Natural killer cell (primary cell): ENCODE measurements around the gene GSX2. TPM values are rescaled to one million over a fixed set of nuclear protein-coding genes. Genes with fewer than 3 reads are reported as not detected.
"Not testable (repeated sequence)": the region's sequence is repeated elsewhere in the genome, so short reads cannot be mapped to it uniquely, and the experiment has no call there.

Experiments
- ATAC-seq, 3 donors: fragments of 150-1000 bp in 2 of 3; fragments of 200-7000 bp in 1 of 3; cut with Tn5 transposase; 1 replicate in 1 of 3; 2 replicates in 2 of 3; pipeline ENCODE4 v1.10.0; 2021; ENCODE audit warnings: mild to moderate bottlenecking in 2 of 3, moderate library complexity in 2 of 3
- DNase-seq, 2 donors: peaks; one replicate each; pipeline versions ENCODE4 v3.0.0 to v3.0.0-alpha.2; 2013 to 2021; ENCODE audit warnings: mixed read lengths in 1 of 2
- H3K27ac ChIP-seq: one replicate; pipeline ENCODE4 v1.5.1; 2013; ENCODE audit warnings: mild to moderate bottlenecking, low read length
- H3K27me3 ChIP-seq: one replicate; pipeline ENCODE4 v1.6.1; 2013; ENCODE audit warnings: low read length; ENCODE audit not compliant: control insufficient read depth, insufficient read depth
- H3K36me3 ChIP-seq: one replicate; pipeline ENCODE4 v1.6.1; 2013; ENCODE audit warnings: low read length; ENCODE audit not compliant: control insufficient read depth, insufficient read depth
- H3K4me1 ChIP-seq: one replicate; pipeline ENCODE4 v1.6.1; 2013; ENCODE audit warnings: low read length; ENCODE audit not compliant: control insufficient read depth, insufficient read depth
- H3K4me3 ChIP-seq: one replicate; pipeline ENCODE4 v1.5.1; 2013; ENCODE audit warnings: low read length
- H3K9me3 ChIP-seq: one replicate; pipeline ENCODE4 v1.6.1; 2013; ENCODE audit warnings: low read length; ENCODE audit not compliant: control insufficient read depth, insufficient read depth
- H3K27ac Mint-ChIP-seq, 2 donors: one replicate each; pipeline ENCODE4 v1.8.0; 2022; ENCODE audit warnings: mild to moderate bottlenecking in 2 of 2, mixed read lengths in 2 of 2, moderate library complexity in 1 of 2
- H3K27me3 Mint-ChIP-seq, 2 donors: one replicate each; pipeline ENCODE4 v1.8.0; 2022; ENCODE audit warnings: low read depth in 2 of 2, mixed read lengths in 2 of 2
- H3K36me3 Mint-ChIP-seq: one replicate; pipeline ENCODE4 v1.8.0; 2022; ENCODE audit warnings: mixed read lengths
- H3K4me1 Mint-ChIP-seq, 2 donors: one replicate each; pipeline ENCODE4 v1.8.0; 2022; ENCODE audit warnings: mixed read lengths in 2 of 2
- H3K4me3 Mint-ChIP-seq: one replicate; pipeline ENCODE4 v1.8.0; 2022; ENCODE audit warnings: mild to moderate bottlenecking, moderate library complexity, mixed read lengths
- H3K9me3 Mint-ChIP-seq, 2 donors: one replicate each; pipeline ENCODE4 v1.8.0; 2022; ENCODE audit warnings: mixed read lengths in 2 of 2
- CTCF ChIP-seq: fragments of 200-600 bp; IDR thresholded peaks from one replicate; pipeline ENCODE4 v1.8.0; 2022; ENCODE audit warnings: antibody characterized with exemption
- WGBS: methylation state at CpG from one replicate; pipeline ENCODE4 v1.1.7; 2013; ENCODE audit warnings: missing lambda C conversion rate; ENCODE audit not compliant: insufficient coverage; 5-methylcytosine and 5-hydroxymethylcytosine counted together
- intact Hi-C: fragments of 100-400 bp; cut with micrococcal nuclease; formaldehyde crosslinking; loops from one replicate; pipeline ENCODE4 v1.14.2; 2022
- total RNA-seq, 4 donors: library from RNA; stranded (reverse); fragments of 120-200 nt in 1 of 4; gene quantifications; one replicate each; pipeline versions ENCODE4 v1.2.3 to v1.2.4, GENCODE V29; 2013 to 2022

GSX2 gene
- total RNA-seq, 3 donors from 2014 or later (not counting 1 experiment from before 2014, with no cell fraction given), result not detected

- H3K4me3 Mint-ChIP-seq, result no peak overlapping the region
- Histone ChIP-seq H3K27me3 (no peaks in the 10 kb centered on the region), H3K4me1 (no peaks in the 10 kb centered on the region), H3K27ac (no peak overlapping the region), H3K36me3 (no peaks in the 10 kb centered on the region), H3K9me3 (no peaks in the 10 kb centered on the region), H3K4me3 (no peak overlapping the region)
- no peak overlapping the region for H3K27ac Mint-ChIP-seq
- H3K9me3 Mint-ChIP-seq, result no peaks in the 10 kb centered on the region
- no peaks in the 10 kb centered on the region for H3K36me3 Mint-ChIP-seq
- DNase-seq, result no peak
- no peak for TF ChIP-seq CTCF
- peaks cover 9 to 31% of the 10 kb centered on the region in 2 donors for H3K27me3 Mint-ChIP-seq
- WGBS, result 84% methylated on average over 3 of the region's 5 CpGs
- ATAC-seq, result no peak
- H3K4me1 Mint-ChIP-seq, result no peaks in the 10 kb centered on the region
- intact Hi-C loops, result no loop called here
These were observed 19.1 kb downstream of the GSX2 start for GRCh38 chr4:54118850-54119589.

- Histone ChIP-seq H3K9me3 (no peaks in the 10 kb centered on the region), H3K27ac (no peak overlapping the region), H3K36me3 (no peaks in the 10 kb centered on the region), H3K27me3 (peaks cover 2% of the 10 kb centered on the region), H3K4me1 (no peaks in the 10 kb centered on the region), H3K4me3 (no peak overlapping the region)
- no peak for ATAC-seq
- Mint-ChIP-seq H3K27ac (no peak overlapping the region), H3K27me3 (peaks cover 3 to 31% of the 10 kb centered on the region in 2 donors), H3K4me1 (no peaks in the 10 kb centered on the region), H3K36me3 (no peaks in the 10 kb centered on the region), H3K4me3 (no peak overlapping the region), H3K9me3 (no peaks in the 10 kb centered on the region)
- no peak for DNase-seq
- no peak for TF ChIP-seq CTCF
- intact Hi-C loops, result no loop called here
These were observed 20.6 kb downstream of the GSX2 start for GRCh38 chr4:54120518-54120917.

GRCh38 chr4:54127660-54128059 lies 27.7 kb downstream of the GSX2 start:
- Histone ChIP-seq H3K27me3 (peaks cover 2% of the 10 kb centered on the region), H3K9me3 (no peaks in the 10 kb centered on the region), H3K27ac (no peak overlapping the region), H3K36me3 (no peaks in the 10 kb centered on the region), H3K4me3 (no peak overlapping the region), H3K4me1 (no peaks in the 10 kb centered on the region)
- H3K36me3 Mint-ChIP-seq, result peaks cover 16% of the 10 kb centered on the region
- no peaks in the 10 kb centered on the region for H3K4me1 Mint-ChIP-seq
- H3K27ac Mint-ChIP-seq, result no peak overlapping the region
- DNase-seq (no peak), ATAC-seq (no peak)
- no CpG with 5 or more reads among the region's 1 CpG for WGBS
- no peak overlapping the region for H3K4me3 Mint-ChIP-seq
- intact Hi-C loops, result no loop called here
- peaks cover 0 to 8% of the 10 kb centered on the region in 2 donors for H3K9me3 Mint-ChIP-seq
- no peak for TF ChIP-seq CTCF
- H3K27me3 Mint-ChIP-seq, result peaks cover 17 to 24% of the 10 kb centered on the region in 2 donors

GRCh38 chr4:54128694-54129093 lies 28.7 kb downstream of the GSX2 start:
- H3K36me3 ChIP-seq, H3K27ac Mint-ChIP-seq, ATAC-seq, H3K9me3 ChIP-seq, H3K9me3 Mint-ChIP-seq, intact Hi-C loops, H3K4me1 ChIP-seq, H3K4me1 Mint-ChIP-seq, H3K4me3 Mint-ChIP-seq, H3K27me3 ChIP-seq, H3K27ac ChIP-seq, DNase-seq, H3K4me3 ChIP-seq: not testable (repeated sequence)
- peaks cover 17 to 21% of the 10 kb centered on the region in 2 donors for H3K27me3 Mint-ChIP-seq
- 100% methylated on average over 1 of the region's 2 CpGs for WGBS
- peaks cover 16% of the 10 kb centered on the region for H3K36me3 Mint-ChIP-seq
